ENCODE results near the gene LYZL1.

LYZL1 gene

DNA sequence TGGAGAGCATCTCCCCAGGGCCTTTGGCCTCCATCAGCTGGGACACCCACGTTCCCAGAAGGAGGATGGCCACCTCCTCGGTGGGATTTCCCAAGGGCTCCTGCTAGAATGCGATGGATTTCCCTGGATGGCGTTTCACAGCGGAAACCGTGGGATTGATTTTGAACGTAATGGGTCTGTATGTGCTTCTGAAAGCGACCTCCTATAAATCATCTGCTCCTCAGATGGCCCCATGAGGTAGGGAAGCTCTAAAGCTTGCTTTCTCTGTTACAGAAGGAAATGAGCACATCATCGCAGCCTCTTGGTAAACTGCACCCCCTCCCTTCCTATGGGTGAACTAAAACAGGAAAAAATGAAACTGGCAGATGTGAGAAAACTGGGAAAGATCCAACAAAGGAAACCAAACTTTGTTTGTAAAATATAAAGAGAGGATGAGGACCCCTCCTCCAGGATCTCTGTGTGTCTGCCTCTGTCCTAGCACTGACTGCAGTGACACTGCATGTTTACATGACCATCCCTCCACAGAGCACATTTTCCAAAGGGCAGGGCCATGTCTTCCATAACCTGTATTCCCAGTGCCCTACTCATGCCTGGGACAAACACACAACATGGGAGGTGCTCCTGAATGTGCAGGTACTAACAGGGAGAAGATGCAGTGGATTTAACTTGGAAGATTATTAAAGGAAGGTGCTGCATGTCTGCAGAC lies 57.6 kb downstream of the LYZL1 start:
- Histone ChIP-seq H4K8ac (ENCODE audit: low read depth, low read length) (no peak overlapping the region), H2AK5ac (ENCODE audit: low read depth, low read length) (no peak overlapping the region), H3K79me1 (ENCODE audit: low read depth, low read length) (no peaks in the 10 kb centered on the region), H2AFZ (ENCODE audit: low read length) (no peak overlapping the region), H3K27ac (replicated peaks; ENCODE audit: low read length) (no peak overlapping the region), H2BK15ac (ENCODE audit: low read length) (no peak overlapping the region), H3K9me3 (replicated peaks in 1 of 2; ENCODE audit: control insufficient read depth in 2 of 2, insufficient read depth in 1 of 2, low read depth in 1 of 2, low read length in 2 of 2) (no peaks in the 10 kb centered on the region), H2BK120ac (ENCODE audit: low read depth, low read length) (no peak overlapping the region), H3K4me1 (ENCODE audit: control insufficient read depth in 2 of 2, insufficient read depth in 1 of 2, low read depth in 1 of 2, low read length in 2 of 2) (peaks cover 6 to 8% of the 10 kb centered on the region in 2 donors), H3K23ac (ENCODE audit: low read depth, low read length, poor library complexity) (no peak overlapping the region), H3K18ac (ENCODE audit: low read length) (no peak overlapping the region), H2BK5ac (ENCODE audit: low read length) (no peak overlapping the region), H3K4ac (ENCODE audit: low read length) (no peak overlapping the region), H2BK12ac (ENCODE audit: low read length) (no peak overlapping the region), H3K4me3 (ENCODE audit: low read length in 2 of 2) (no peak overlapping the region), H3K27me3 (ENCODE audit: control insufficient read depth in 3 of 3, insufficient read depth in 3 of 3, low read depth in 1 of 3, low read length in 3 of 3) (no peaks in the 10 kb centered on the region), H3K9ac (ENCODE audit: low read depth, low read length, poor library complexity) (no peak overlapping the region), H3K14ac (ENCODE audit: low read length) (no peak overlapping the region), H4K91ac (ENCODE audit: low read depth, low read length, poor library complexity) (no peak overlapping the region), H3K36me3 (replicated peaks in 1 of 2; ENCODE audit: control insufficient read depth in 2 of 2, insufficient read depth in 2 of 2, low read length in 2 of 2) (no peaks in the 10 kb centered on the region), H3K4me2 (ENCODE audit: insufficient read depth, low read length, poor library complexity, severe bottlenecking) (no peak overlapping the region)
- no peak for DNase-seq (ENCODE audit: low spot score)
- no CpG with 5 or more reads among the region's 9 CpGs for WGBS, 2 donors (ENCODE audit: extremely low coverage in 2 of 2, insufficient read length in 2 of 2, insufficient replicate concordance in 1 of 2)

DNA sequence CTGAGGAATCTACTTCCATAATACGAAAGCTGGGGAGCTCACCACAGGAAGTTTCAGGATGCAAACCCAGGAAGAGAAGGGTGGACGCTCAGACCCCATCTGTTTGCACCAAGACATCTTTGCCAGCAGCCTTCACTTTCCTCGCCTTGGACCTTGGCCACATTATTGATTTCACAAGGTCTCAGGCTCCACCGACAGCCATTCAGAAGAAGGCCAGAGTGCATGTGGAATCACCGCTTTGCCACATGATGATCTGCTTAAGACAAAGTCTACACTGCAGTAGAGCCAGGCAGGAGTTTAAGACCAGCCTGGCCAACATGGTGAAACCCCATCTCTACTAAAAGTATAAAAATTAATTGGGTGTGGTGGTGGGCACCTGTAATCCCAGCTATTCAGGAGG lies 60.0 kb downstream of the LYZL1 start:
- Histone ChIP-seq H2BK12ac (ENCODE audit: low read length) (no peak overlapping the region), H3K4me1 (ENCODE audit: control insufficient read depth in 2 of 2, insufficient read depth in 1 of 2, low read depth in 1 of 2, low read length in 2 of 2) (peaks cover 6 to 8% of the 10 kb centered on the region in 2 donors), H3K23ac (ENCODE audit: low read depth, low read length, poor library complexity) (no peak overlapping the region), H2BK120ac (ENCODE audit: low read depth, low read length) (no peak overlapping the region), H3K27me3 (ENCODE audit: control insufficient read depth in 3 of 3, insufficient read depth in 3 of 3, low read depth in 1 of 3, low read length in 3 of 3) (no peaks in the 10 kb centered on the region), H3K9ac (ENCODE audit: low read depth, low read length, poor library complexity) (no peak overlapping the region), H3K4me3 (ENCODE audit: low read length in 2 of 2) (no peak overlapping the region), H2BK15ac (ENCODE audit: low read length) (no peak overlapping the region), H4K8ac (ENCODE audit: low read depth, low read length) (no peak overlapping the region), H2BK5ac (ENCODE audit: low read length) (no peak overlapping the region), H2AFZ (ENCODE audit: low read length) (no peak overlapping the region), H3K36me3 (replicated peaks in 1 of 2; ENCODE audit: control insufficient read depth in 2 of 2, insufficient read depth in 2 of 2, low read length in 2 of 2) (no peaks in the 10 kb centered on the region), H3K9me3 (replicated peaks in 1 of 2; ENCODE audit: control insufficient read depth in 2 of 2, insufficient read depth in 1 of 2, low read depth in 1 of 2, low read length in 2 of 2) (no peaks in the 10 kb centered on the region), H3K14ac (ENCODE audit: low read length) (no peak overlapping the region), H3K18ac (ENCODE audit: low read length) (no peak overlapping the region), H3K4me2 (ENCODE audit: insufficient read depth, low read length, poor library complexity, severe bottlenecking) (no peak overlapping the region), H3K27ac (replicated peaks; ENCODE audit: low read length) (no peak overlapping the region), H4K91ac (ENCODE audit: low read depth, low read length, poor library complexity) (no peak overlapping the region), H3K4ac (ENCODE audit: low read length) (no peak overlapping the region), H2AK5ac (ENCODE audit: low read depth, low read length) (no peak overlapping the region), H3K79me1 (ENCODE audit: low read depth, low read length) (no peaks in the 10 kb centered on the region)
- no peak for DNase-seq (ENCODE audit: low spot score)
- no CpG with 5 or more reads among the region's 5 CpGs for WGBS, 2 donors (ENCODE audit: extremely low coverage in 2 of 2, insufficient read length in 2 of 2, insufficient replicate concordance in 1 of 2)

DNA sequence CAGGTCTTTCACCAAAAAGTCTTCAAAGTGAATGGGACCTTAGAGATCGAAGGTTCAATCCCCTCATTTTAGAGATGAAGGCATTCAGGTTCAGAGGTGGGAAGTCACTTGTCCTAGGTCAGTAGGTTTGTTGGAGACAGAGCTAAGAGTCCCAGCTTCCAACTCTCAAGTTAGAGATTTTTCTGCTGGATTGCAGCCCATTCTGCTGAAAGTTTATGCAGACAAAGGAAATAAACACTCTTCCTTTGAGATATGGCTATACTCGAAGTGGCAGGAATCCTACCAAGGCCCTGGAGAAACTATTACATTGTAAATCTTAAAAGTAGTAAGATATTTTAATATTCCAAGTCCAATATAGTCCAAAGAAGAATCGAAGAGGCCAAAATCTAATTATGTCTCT lies 64.4 kb downstream of the LYZL1 start:
- H4K91ac ChIP-seq (ENCODE audit: low read depth, low read length, poor library complexity), result no peak overlapping the region
- no peak overlapping the region for H3K27ac ChIP-seq (replicated peaks; ENCODE audit: low read length)
- no peak overlapping the region for H3K4me2 ChIP-seq (ENCODE audit: insufficient read depth, low read length, poor library complexity, severe bottlenecking)
- WGBS, 2 donors (ENCODE audit: extremely low coverage in 2 of 2, insufficient read length in 2 of 2, insufficient replicate concordance in 1 of 2), result no CpG with 5 or more reads among the region's 3 CpGs
- H3K9me3 ChIP-seq (replicated peaks in 1 of 2; ENCODE audit: control insufficient read depth in 2 of 2, insufficient read depth in 1 of 2, low read depth in 1 of 2, low read length in 2 of 2), result no peaks in the 10 kb centered on the region
- H3K9ac ChIP-seq (ENCODE audit: low read depth, low read length, poor library complexity), result no peak overlapping the region
- no peak overlapping the region for H2BK15ac ChIP-seq (ENCODE audit: low read length)
- no peak overlapping the region for H2AFZ ChIP-seq (ENCODE audit: low read length)
- no peaks in the 10 kb centered on the region for H3K36me3 ChIP-seq (replicated peaks in 1 of 2; ENCODE audit: control insufficient read depth in 2 of 2, insufficient read depth in 2 of 2, low read length in 2 of 2)
- H2BK12ac ChIP-seq (ENCODE audit: low read length), result no peak overlapping the region
- no peaks in the 10 kb centered on the region for H3K79me1 ChIP-seq (ENCODE audit: low read depth, low read length)
- H3K18ac ChIP-seq (ENCODE audit: low read length), result no peak overlapping the region
- H2AK5ac ChIP-seq (ENCODE audit: low read depth, low read length), result no peak overlapping the region
- H3K23ac ChIP-seq (ENCODE audit: low read depth, low read length, poor library complexity), result no peak overlapping the region
- no peak overlapping the region for H4K8ac ChIP-seq (ENCODE audit: low read depth, low read length)
- no peaks in the 10 kb centered on the region for H3K4me1 ChIP-seq (ENCODE audit: control insufficient read depth in 2 of 2, insufficient read depth in 1 of 2, low read depth in 1 of 2, low read length in 2 of 2)
- no peak overlapping the region for H3K4ac ChIP-seq (ENCODE audit: low read length)
- no peak overlapping the region for H2BK5ac ChIP-seq (ENCODE audit: low read length)
- DNase-seq (ENCODE audit: low spot score), result no peak
- no peak overlapping the region for H2BK120ac ChIP-seq (ENCODE audit: low read depth, low read length)
- H3K27me3 ChIP-seq (ENCODE audit: control insufficient read depth in 3 of 3, insufficient read depth in 3 of 3, low read depth in 1 of 3, low read length in 3 of 3), result no peaks in the 10 kb centered on the region
- H3K4me3 ChIP-seq (ENCODE audit: low read length in 2 of 2), result no peak overlapping the region
- no peak overlapping the region for H3K14ac ChIP-seq (ENCODE audit: low read length)

DNA sequence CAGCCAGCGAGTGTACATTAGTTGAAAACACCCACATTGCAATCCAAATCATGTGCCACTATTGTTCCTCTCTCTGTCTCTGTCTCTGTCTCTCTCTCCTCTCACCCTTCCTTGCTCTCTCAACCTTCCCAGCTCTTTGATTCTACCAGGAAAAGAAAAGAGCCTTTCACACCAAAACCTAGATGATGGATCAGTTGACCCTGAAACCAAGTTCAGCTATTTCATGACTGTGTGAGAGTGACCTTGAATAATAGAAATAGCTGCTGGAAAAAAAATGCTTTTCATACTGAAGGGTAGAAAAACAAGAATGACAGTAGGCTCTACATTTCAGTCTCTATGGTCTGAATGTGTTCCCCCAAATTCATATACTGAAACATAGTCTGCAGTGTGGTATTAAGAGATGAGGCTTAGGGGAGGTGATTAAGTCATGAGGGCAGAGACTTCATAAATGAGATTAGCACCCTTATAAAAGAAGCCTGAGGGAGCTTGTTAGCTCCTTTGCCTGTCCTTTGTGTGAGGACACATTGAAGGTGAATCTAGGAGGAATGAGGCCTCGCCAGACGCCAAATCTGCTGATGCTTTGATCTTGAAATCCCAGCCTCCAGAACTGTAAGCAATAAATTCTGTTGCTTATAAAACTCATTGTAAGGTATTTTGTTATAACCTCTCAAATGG lies 65.2 kb downstream of the LYZL1 start:
- no peak overlapping the region for H3K9ac ChIP-seq (ENCODE audit: low read depth, low read length, poor library complexity)
- H3K36me3 ChIP-seq (replicated peaks in 1 of 2; ENCODE audit: control insufficient read depth in 2 of 2, insufficient read depth in 2 of 2, low read length in 2 of 2), result no peaks in the 10 kb centered on the region
- DNase-seq (ENCODE audit: low spot score), result no peak
- H2AFZ ChIP-seq (ENCODE audit: low read length), result no peak overlapping the region
- no peaks in the 10 kb centered on the region for H3K9me3 ChIP-seq (replicated peaks in 1 of 2; ENCODE audit: control insufficient read depth in 2 of 2, insufficient read depth in 1 of 2, low read depth in 1 of 2, low read length in 2 of 2)
- H2BK120ac ChIP-seq (ENCODE audit: low read depth, low read length), result no peak overlapping the region
- H3K4ac ChIP-seq (ENCODE audit: low read length), result no peak overlapping the region
- H3K4me2 ChIP-seq (ENCODE audit: insufficient read depth, low read length, poor library complexity, severe bottlenecking), result no peak overlapping the region
- no peak overlapping the region for H2BK15ac ChIP-seq (ENCODE audit: low read length)
- H3K4me1 ChIP-seq (ENCODE audit: control insufficient read depth in 2 of 2, insufficient read depth in 1 of 2, low read depth in 1 of 2, low read length in 2 of 2), result no peaks in the 10 kb centered on the region
- no peak overlapping the region for H2BK12ac ChIP-seq (ENCODE audit: low read length)
- no peak overlapping the region for H3K23ac ChIP-seq (ENCODE audit: low read depth, low read length, poor library complexity)
- no CpG with 5 or more reads among the region's 3 CpGs for WGBS, 2 donors (ENCODE audit: extremely low coverage in 2 of 2, insufficient read length in 2 of 2, insufficient replicate concordance in 1 of 2)
- no peak overlapping the region for H3K27ac ChIP-seq (replicated peaks; ENCODE audit: low read length)
- no peak overlapping the region for H2AK5ac ChIP-seq (ENCODE audit: low read depth, low read length)
- H3K14ac ChIP-seq (ENCODE audit: low read length), result no peak overlapping the region
- H4K91ac ChIP-seq (ENCODE audit: low read depth, low read length, poor library complexity), result no peak overlapping the region
- no peak overlapping the region for H3K4me3 ChIP-seq (ENCODE audit: low read length in 2 of 2)
- H3K18ac ChIP-seq (ENCODE audit: low read length), result no peak overlapping the region
- H2BK5ac ChIP-seq (ENCODE audit: low read length), result no peak overlapping the region
- H3K79me1 ChIP-seq (ENCODE audit: low read depth, low read length), result no peaks in the 10 kb centered on the region
- no peak overlapping the region for H4K8ac ChIP-seq (ENCODE audit: low read depth, low read length)
- no peaks in the 10 kb centered on the region for H3K27me3 ChIP-seq (ENCODE audit: control insufficient read depth in 3 of 3, insufficient read depth in 3 of 3, low read depth in 1 of 3, low read length in 3 of 3)
